Activated naive CD8-positive, alpha-beta T cell treated with anti-CD3 and anti-CD28 coated beads, Interleukin-2, amount 10 ng/mL, durations not matched to agents 7 days and 5 days (primary cell): ENCODE results near the gene SGK2. TPM values are rescaled to one million over a fixed set of nuclear protein-coding genes. Genes with fewer than 3 reads are reported as not detected.
"Not testable (repeated sequence)": the region's sequence is repeated elsewhere in the genome, so short reads cannot be mapped to it uniquely, and the experiment has no call there.

ENCODE experiments used
- ATAC-seq: fragments of 150-1000 bp; cut with Tn5 transposase; one replicate; pipeline ENCODE4 v1.10.0; 2021; ENCODE audit warnings: low read depth, moderate library complexity
- POLR2A ChIA-PET: fragments of 350-600 bp; sonication (Branson Sonifier 250); formaldehyde crosslinking; loops from one replicate; lab custom pipeline; 2021; ENCODE audit warnings: antibody characterized with exemption; lab: Charles Lee
- DNase-seq: peaks from one replicate; pipeline ENCODE4 v3.0.0; 2021
- H3K27ac Mint-ChIP-seq: one replicate; pipeline ENCODE4 v1.8.0; 2022; ENCODE audit warnings: mild to moderate bottlenecking, mixed read lengths
- H3K27me3 Mint-ChIP-seq: one replicate; pipeline ENCODE4 v1.8.0; 2022; ENCODE audit warnings: mild to moderate bottlenecking, moderate library complexity, mixed read lengths
- H3K36me3 Mint-ChIP-seq: one replicate; pipeline ENCODE4 v1.8.0; 2021; ENCODE audit warnings: mild to moderate bottlenecking, mixed read lengths
- H3K4me1 Mint-ChIP-seq: one replicate; pipeline ENCODE4 v1.8.0; 2021; ENCODE audit warnings: mixed read lengths
- H3K4me3 Mint-ChIP-seq: one replicate; pipeline ENCODE4 v1.8.0; 2022; ENCODE audit warnings: mild to moderate bottlenecking, moderate library complexity, mixed read lengths
- H3K9me3 Mint-ChIP-seq: one replicate; pipeline ENCODE4 v1.8.0; 2021; ENCODE audit warnings: mixed read lengths
- total RNA-seq, 2 experiments: library from RNA; stranded (reverse); gene quantifications; one replicate each; pipeline ENCODE4 v1.2.3, GENCODE V29; 2021

The SGK2 gene
- total RNA-seq, 2 experiments from 2014 or later: 0.48 to 0.53 TPM

- Mint-ChIP-seq H3K9me3 (no peaks in the 10 kb centered on the region), H3K36me3 (no peaks in the 10 kb centered on the region), H3K4me3 (no peak overlapping the region), H3K27me3 (peaks cover 4% of the 10 kb centered on the region), H3K27ac (no peak overlapping the region), H3K4me1 (peaks cover 8% of the 10 kb centered on the region)
- DNase-seq (no peak), ATAC-seq (no peak)
- POLR2A ChIA-PET: no interaction called here
Measured at GRCh38 chr20:43576108-43576507, 17.3 kb downstream of the SGK2 start.

GRCh38 chr20:43579861-43580793 is 21.3 kb downstream of the SGK2 start:
- no peak overlapping the region for H3K4me3 Mint-ChIP-seq
- no peaks in the 10 kb centered on the region for H3K36me3 Mint-ChIP-seq
- POLR2A ChIA-PET: no interaction called here
- H3K9me3 Mint-ChIP-seq: no peaks in the 10 kb centered on the region
- H3K27ac Mint-ChIP-seq: no peak overlapping the region
- ATAC-seq (peak; percentile 76), DNase-seq (no peak)
- H3K27me3 Mint-ChIP-seq: peaks cover 4% of the 10 kb centered on the region
- peaks cover 8% of the 10 kb centered on the region for H3K4me1 Mint-ChIP-seq

- H3K4me3 Mint-ChIP-seq: no peak overlapping the region
- POLR2A ChIA-PET: interaction anchor here (0.6 kb wide), 1 partner anchor 115 kb away, joined by 3 read pairs; no protein-coding TSS in a partner anchor
- H3K9me3 Mint-ChIP-seq: no peaks in the 10 kb centered on the region
- H3K36me3 Mint-ChIP-seq: no peaks in the 10 kb centered on the region
- H3K27ac Mint-ChIP-seq: no peak overlapping the region
- H3K27me3 Mint-ChIP-seq: peaks cover 6% of the 10 kb centered on the region
- H3K4me1 Mint-ChIP-seq: peaks cover 8% of the 10 kb centered on the region
- DNase-seq: no peak
- ATAC-seq: no peak
Measured at GRCh38 chr20:43583133-43583864, 24.5 kb downstream of the SGK2 start.

- H3K36me3 Mint-ChIP-seq: no peaks in the 10 kb centered on the region
- peaks cover 8% of the 10 kb centered on the region for H3K4me1 Mint-ChIP-seq
- POLR2A ChIA-PET: interaction anchor here (0.6 kb wide), 1 partner anchor 115 kb away, joined by 3 read pairs; no protein-coding TSS in a partner anchor
- ATAC-seq (no peak), DNase-seq (no peak)
- no peak overlapping the region for H3K27ac Mint-ChIP-seq
- H3K27me3 Mint-ChIP-seq: peaks cover 5% of the 10 kb centered on the region
- no peak overlapping the region for H3K4me3 Mint-ChIP-seq
- H3K9me3 Mint-ChIP-seq: no peaks in the 10 kb centered on the region
Measured at GRCh38 chr20:43583982-43584432, 25.2 kb downstream of the SGK2 start.

GRCh38 chr20:43584448-43585136 is 25.8 kb downstream of the SGK2 start:
- POLR2A ChIA-PET: no interaction called here
- H3K36me3 Mint-ChIP-seq: no peaks in the 10 kb centered on the region
- no peak for ATAC-seq
- H3K4me3 Mint-ChIP-seq: no peak overlapping the region
- H3K4me1 Mint-ChIP-seq: peaks cover 3% of the 10 kb centered on the region
- DNase-seq: no peak
- H3K27me3 Mint-ChIP-seq: peaks cover 2% of the 10 kb centered on the region
- H3K9me3 Mint-ChIP-seq: no peaks in the 10 kb centered on the region
- H3K27ac Mint-ChIP-seq: no peak overlapping the region

GRCh38 chr20:43586641-43587040 is 27.8 kb downstream of the SGK2 start:
- DNase-seq (no peak), ATAC-seq (no peak)
- POLR2A ChIA-PET: interaction anchor here (0.6 kb wide), 1 partner anchor 1292 kb away, joined by 5 read pairs; no protein-coding TSS in a partner anchor
- H3K9me3 Mint-ChIP-seq: no peaks in the 10 kb centered on the region
- peaks cover 10% of the 10 kb centered on the region for H3K4me1 Mint-ChIP-seq
- H3K36me3 Mint-ChIP-seq: no peaks in the 10 kb centered on the region
- peaks cover 2% of the 10 kb centered on the region for H3K27me3 Mint-ChIP-seq
- H3K27ac Mint-ChIP-seq: no peak overlapping the region
- H3K4me3 Mint-ChIP-seq: no peak overlapping the region

GRCh38 chr20:43588526-43588925 is 29.7 kb downstream of the SGK2 start:
- DNase-seq, H3K4me3 Mint-ChIP-seq, H3K27ac Mint-ChIP-seq, H3K36me3 Mint-ChIP-seq, POLR2A ChIA-PET, H3K9me3 Mint-ChIP-seq, H3K27me3 Mint-ChIP-seq, ATAC-seq: not testable (repeated sequence)
- peaks cover 10% of the 10 kb centered on the region for H3K4me1 Mint-ChIP-seq

GRCh38 chr20:43590036-43590391 is 31.2 kb downstream of the SGK2 start:
- DNase-seq (no peak), ATAC-seq (no peak)
- H3K4me3 Mint-ChIP-seq: peak overlapping the region; percentile 82
- POLR2A ChIA-PET: interaction anchor here (1.3 to 1.5 kb wide), 2 partner anchors 78 to 132 kb away, joined by 10 to 13 read pairs; partner anchors contain the start of gene SRSF6
- no peaks in the 10 kb centered on the region for H3K9me3 Mint-ChIP-seq
- H3K36me3 Mint-ChIP-seq: peaks cover 3% of the 10 kb centered on the region
- H3K27me3 Mint-ChIP-seq: peaks cover 2% of the 10 kb centered on the region
- peak overlapping the region; percentile 92 for H3K27ac Mint-ChIP-seq
- H3K4me1 Mint-ChIP-seq: peaks cover 10% of the 10 kb centered on the region

- ATAC-seq (peak; percentile 98), DNase-seq (peak; percentile 87)
- POLR2A ChIA-PET: interaction anchor here (0.6 to 1.5 kb wide), 4 partner anchors 41 to 1772 kb away, joined by 3 to 13 read pairs (median 6); partner anchors contain the start of genes SRSF6 and SYS1
- peak within 1 kb of the TSS; percentile 92 for H3K27ac Mint-ChIP-seq
- H3K4me3 Mint-ChIP-seq: peak within 1 kb of the TSS; percentile 82
- peaks cover under 1% of the 10 kb centered on the region for H3K27me3 Mint-ChIP-seq
- H3K9me3 Mint-ChIP-seq: no peaks in the 10 kb centered on the region
- H3K4me1 Mint-ChIP-seq: peaks cover 10% of the 10 kb centered on the region
- peaks cover 3% of the 10 kb centered on the region for H3K36me3 Mint-ChIP-seq
Measured at GRCh38 chr20:43590392-43591303, 31.8 kb downstream of the SGK2 start, which contains the start of gene IFT52. Gene IFT52, plus strand, starts transcription at chr20:43590937. Its CDS starts 3,762 bp downstream, at chr20:43594699.

- POLR2A ChIA-PET: interaction anchor here (0.6 kb wide), 1 partner anchor 59 kb away, joined by 4 read pairs; no protein-coding TSS in a partner anchor
- not testable (repeated sequence) for H3K27ac Mint-ChIP-seq, H3K36me3 Mint-ChIP-seq, ATAC-seq, DNase-seq, H3K4me3 Mint-ChIP-seq, H3K9me3 Mint-ChIP-seq, H3K4me1 Mint-ChIP-seq, H3K27me3 Mint-ChIP-seq
Measured at GRCh38 chr20:43601960-43602359, 43.1 kb downstream of the SGK2 start.

GRCh38 chr20:43603124-43603523 is 44.3 kb downstream of the SGK2 start:
- POLR2A ChIA-PET: no interaction called here
- ATAC-seq: no peak

GRCh38 chr20:43605715-43606114 is 46.9 kb downstream of the SGK2 start:
- H3K27me3 Mint-ChIP-seq: no peaks in the 10 kb centered on the region
- POLR2A ChIA-PET: no interaction called here
- no peak overlapping the region for H3K4me3 Mint-ChIP-seq
- peaks cover 3% of the 10 kb centered on the region for H3K36me3 Mint-ChIP-seq
- no peaks in the 10 kb centered on the region for H3K4me1 Mint-ChIP-seq
- no peak for DNase-seq
- no peaks in the 10 kb centered on the region for H3K9me3 Mint-ChIP-seq
- ATAC-seq: no peak
- H3K27ac Mint-ChIP-seq: no peak overlapping the region

More at GRCh38 chr20:43603124-43603523, 44.3 kb downstream of the SGK2 start:
- Mint-ChIP-seq H3K4me1 (no peaks in the 10 kb centered on the region), H3K9me3 (no peaks in the 10 kb centered on the region), H3K27me3 (no peaks in the 10 kb centered on the region), H3K36me3 (peaks cover 3% of the 10 kb centered on the region), H3K4me3 (no peak overlapping the region), H3K27ac (no peak overlapping the region)
- DNase-seq: no peak
